ENCODE data around the gene RND2. TPM values are rescaled to one million over a fixed set of nuclear protein-coding genes. Genes with fewer than 3 reads are reported as not detected.
A peak's percentile ranks its signal among the peaks of the same experiment; 100 is the strongest.

The RND2 gene
- total RNA-seq, 4 donors from 2014 or later: 0.30 to 0.76 (median 0.53) TPM; not detected in 1

DNA sequence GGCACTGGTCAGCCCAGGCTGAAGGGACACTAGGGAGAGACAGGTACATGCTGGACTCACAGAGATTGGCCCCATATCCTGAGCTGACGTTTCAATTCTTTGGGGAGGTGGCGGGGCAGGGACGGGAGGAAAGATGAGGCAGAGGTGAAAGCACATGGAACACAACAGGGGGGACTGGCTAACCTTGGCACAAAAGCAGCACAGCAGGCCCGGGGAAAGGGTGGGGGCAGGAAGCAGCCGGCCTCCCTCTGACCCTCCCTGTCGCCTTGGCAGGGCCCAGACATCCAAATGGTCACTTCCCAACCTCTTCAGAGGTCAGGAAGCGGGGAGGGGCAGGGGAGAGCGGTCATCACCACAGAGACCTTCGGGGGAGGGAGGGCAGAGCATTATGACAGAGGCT, 9.5 kb upstream of the RND2 start:
- Histone ChIP-seq H3K4me3 (no peak overlapping the region), H3K27me3 (no peaks in the 10 kb centered on the region), H3K36me3 (peaks cover 7 to 67% (median 19%) of the 10 kb centered on the region in 3 donors), H3K27ac (peak overlapping the region; percentile 26 to 86 (median 57)), H3K4me1 (peaks cover 18 to 82% (median 46%) of the 10 kb centered on the region in 3 donors), H3K9me3 (no peaks in the 10 kb centered on the region)
- TF ChIP-seq POLR2A (IDR thresholded peaks at IDR 0.05): no peak
- TF ChIP-seq, protein P1, sequence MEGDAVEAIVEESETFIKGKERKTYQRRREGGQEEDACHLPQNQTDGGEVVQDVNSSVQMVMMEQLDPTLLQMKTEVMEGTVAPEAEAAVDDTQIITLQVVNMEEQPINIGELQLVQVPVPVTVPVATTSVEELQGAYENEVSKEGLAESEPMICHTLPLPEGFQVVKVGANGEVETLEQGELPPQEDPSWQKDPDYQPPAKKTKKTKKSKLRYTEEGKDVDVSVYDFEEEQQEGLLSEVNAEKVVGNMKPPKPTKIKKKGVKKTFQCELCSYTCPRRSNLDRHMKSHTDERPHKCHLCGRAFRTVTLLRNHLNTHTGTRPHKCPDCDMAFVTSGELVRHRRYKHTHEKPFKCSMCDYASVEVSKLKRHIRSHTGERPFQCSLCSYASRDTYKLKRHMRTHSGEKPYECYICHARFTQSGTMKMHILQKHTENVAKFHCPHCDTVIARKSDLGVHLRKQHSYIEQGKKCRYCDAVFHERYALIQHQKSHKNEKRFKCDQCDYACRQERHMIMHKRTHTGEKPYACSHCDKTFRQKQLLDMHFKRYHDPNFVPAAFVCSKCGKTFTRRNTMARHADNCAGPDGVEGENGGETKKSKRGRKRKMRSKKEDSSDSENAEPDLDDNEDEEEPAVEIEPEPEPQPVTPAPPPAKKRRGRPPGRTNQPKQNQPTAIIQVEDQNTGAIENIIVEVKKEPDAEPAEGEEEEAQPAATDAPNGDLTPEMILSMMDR (IDR thresholded peaks at IDR 0.05): no peak
- 65 to 67% methylated on average over 9 of the region's 9 CpGs for WGBS, 2 donors
- no peak for DNase-seq
- intact Hi-C loops (cut with DNase I): no loop called here

DNA sequence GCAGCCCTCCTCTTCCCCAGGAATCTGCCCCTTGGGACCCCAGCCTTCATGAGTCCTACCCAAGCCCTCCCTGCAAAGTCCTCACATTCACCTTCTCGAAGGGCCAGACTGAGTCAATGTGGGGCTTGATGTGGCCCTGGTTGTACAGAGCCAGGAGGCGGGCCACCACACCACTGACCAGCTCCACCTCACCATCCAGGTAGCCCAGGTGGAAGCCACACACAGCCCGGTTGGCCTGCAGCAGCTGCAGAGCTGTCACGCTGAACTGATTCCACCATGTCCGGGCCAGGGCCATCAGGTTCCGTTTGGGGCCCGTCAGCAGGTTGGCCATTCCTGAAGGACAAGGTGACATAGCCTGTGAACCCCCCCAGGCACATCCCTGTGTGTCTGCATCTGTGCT, 8.8 kb upstream of the RND2 start:
- intact Hi-C loops (cut with DNase I): no loop called here
- WGBS, 2 donors: 93% methylated on average over 5 of the region's 7 CpGs; no CpG with 5 or more reads in 1 of the 2 donors
- H3K4me1 ChIP-seq: peaks cover 18 to 83% (median 45%) of the 10 kb centered on the region in 3 donors

DNA sequence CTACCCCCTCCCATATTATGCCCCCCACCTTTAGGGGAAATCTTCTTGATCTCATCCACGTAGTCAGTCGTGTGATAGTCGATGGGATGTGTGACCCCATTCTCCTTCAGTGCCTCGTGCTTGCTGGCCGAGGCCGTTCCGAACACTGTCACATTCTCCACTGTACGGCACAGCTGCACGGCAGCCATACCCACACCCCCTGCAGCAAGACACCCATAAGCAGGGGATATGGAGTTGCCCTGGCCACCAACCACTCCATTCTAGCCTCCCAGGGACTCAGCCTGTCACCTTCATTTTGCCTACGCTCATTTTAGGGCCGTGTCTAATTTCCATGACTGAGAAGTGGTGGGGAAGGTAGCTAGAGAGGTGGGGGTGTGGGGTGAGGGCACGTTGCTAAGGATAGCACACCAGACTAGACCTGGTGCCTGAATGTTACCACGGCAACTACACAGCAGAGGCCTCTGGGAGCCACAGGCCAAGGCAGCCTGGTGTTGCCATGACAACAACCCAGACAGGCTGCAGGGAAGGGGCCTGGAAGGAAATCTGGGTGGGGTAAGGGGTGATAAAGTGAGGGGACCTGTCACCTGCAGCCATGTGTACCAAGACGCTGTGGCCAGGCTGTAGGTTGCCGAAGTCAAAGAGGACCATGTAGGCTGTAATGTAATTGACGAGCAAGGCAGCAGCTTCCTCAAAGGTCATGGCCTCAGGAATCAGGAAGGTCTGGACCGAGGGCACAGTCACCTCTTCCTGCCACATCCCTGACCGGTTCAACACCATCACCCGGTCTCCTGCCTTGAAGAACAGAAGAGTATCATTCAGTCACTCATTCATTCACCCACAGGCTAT, 6.8 kb upstream of the RND2 start:
- H3K4me1 ChIP-seq: peaks cover 18 to 80% (median 50%) of the 10 kb centered on the region in 3 donors
- no peak for TF ChIP-seq POLR2A (IDR thresholded peaks at IDR 0.05)
- TF ChIP-seq, protein P1 (IDR thresholded peaks at IDR 0.05): no peak

More for the DNA sequence above, 8.8 kb upstream of the RND2 start:
- TF ChIP-seq, protein P1 (IDR thresholded peaks at IDR 0.05): no peak
- H3K27ac ChIP-seq: peak overlapping the region in 3 of 4 donors; percentile 41 to 86 (median 73)
- H3K9me3 ChIP-seq: no peaks in the 10 kb centered on the region
- DNase-seq: no peak
- no peak overlapping the region for H3K4me3 ChIP-seq
- H3K36me3 ChIP-seq: peaks cover 7 to 67% (median 19%) of the 10 kb centered on the region in 3 donors
- H3K27me3 ChIP-seq: no peaks in the 10 kb centered on the region

DNA sequence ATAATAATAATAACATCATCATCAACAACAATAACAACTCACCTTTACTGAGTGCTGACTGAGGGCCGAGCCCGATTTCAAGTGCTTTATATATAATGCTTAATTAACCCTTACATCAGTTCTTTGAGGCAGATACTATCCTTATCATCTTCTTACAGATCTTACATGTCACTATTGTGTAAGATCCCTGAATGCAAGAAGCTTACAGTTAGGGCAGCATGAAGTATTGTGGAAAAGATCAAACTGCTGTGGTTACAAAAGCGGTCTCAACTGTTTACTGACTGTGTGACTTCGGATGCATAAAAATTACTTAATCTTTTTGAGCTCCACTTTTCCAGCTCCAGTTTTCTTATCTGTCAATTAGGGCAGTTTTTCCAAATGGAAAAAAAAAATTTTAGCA, 6.1 kb upstream of the RND2 start:
- 35 to 38% methylated on average over 4 of the region's 4 CpGs for WGBS, 2 donors
- H3K4me3 ChIP-seq: peak overlapping the region in 1 of 4 donors; percentile 88

More for the DNA sequence above, 6.8 kb upstream of the RND2 start:
- 53 to 63% methylated on average over 12 to 17 of the region's 19 CpGs for WGBS, 2 donors
- no peak for DNase-seq
- H3K9me3 ChIP-seq: no peaks in the 10 kb centered on the region
- H3K4me3 ChIP-seq: no peak overlapping the region
- peaks cover 7 to 52% (median 14%) of the 10 kb centered on the region in 3 donors for H3K36me3 ChIP-seq
- no peaks in the 10 kb centered on the region for H3K27me3 ChIP-seq
- H3K27ac ChIP-seq: peak overlapping the region in 3 of 4 donors; percentile 38 to 92 (median 90)
- intact Hi-C loops (cut with DNase I): no loop called here

More for the DNA sequence above, 6.1 kb upstream of the RND2 start:
- TF ChIP-seq, protein P1 (IDR thresholded peaks at IDR 0.05): no peak
- TF ChIP-seq POLR2A (IDR thresholded peaks at IDR 0.05): no peak
- intact Hi-C loops (cut with DNase I): no loop called here
- DNase-seq: no peak
- peak overlapping the region in 3 of 4 donors; percentile 38 to 92 (median 90) for H3K27ac ChIP-seq
- H3K27me3 ChIP-seq: no peaks in the 10 kb centered on the region
- H3K36me3 ChIP-seq: peaks cover 7 to 45% (median 7%) of the 10 kb centered on the region in 3 donors
- peaks cover 16 to 77% (median 47%) of the 10 kb centered on the region in 3 donors for H3K4me1 ChIP-seq
- no peaks in the 10 kb centered on the region for H3K9me3 ChIP-seq

Data from esophagus squamous epithelium (tissue), 5 donors.